Cerebellar cortex (tissue), 1 donor: ENCODE measurements around the gene COL23A1.
"Not testable (repeated sequence)": the region's sequence is repeated elsewhere in the genome, so short reads cannot be mapped to it uniquely, and the experiment has no call there.

Experiments used
- DNase-seq: peaks from one replicate; pipeline ENCODE4 v3.0.0-alpha.2; 2015; ENCODE audit warnings: low spot score

COL23A1 gene

GRCh38 chr5:178237431-178238312 is 352.5 kb downstream of the COL23A1 start:
- DNase-seq: no peak

GRCh38 chr5:178236679-178237078 is 353.5 kb downstream of the COL23A1 start:
- DNase-seq: no peak

- DNase-seq: no peak
Observed at GRCh38 chr5:178236126-178236525, 354.1 kb downstream of the COL23A1 start.

- DNase-seq: no peak
Observed at GRCh38 chr5:178235588-178235974, 354.6 kb downstream of the COL23A1 start.

GRCh38 chr5:178234750-178235587 is 355.2 kb downstream of the COL23A1 start:
- peak; percentile 77 for DNase-seq

- no peak for DNase-seq
Observed at GRCh38 chr5:178234121-178234749, 356.0 kb downstream of the COL23A1 start.

GRCh38 chr5:178232920-178233429 is 357.2 kb downstream of the COL23A1 start:
- DNase-seq: no peak

- peak; percentile 63 for DNase-seq
Observed at GRCh38 chr5:178232124-178232919, 357.9 kb downstream of the COL23A1 start, which contains the start of gene PHYKPL. Gene PHYKPL, minus strand, starts transcription at chr5:178232802. Its CDS starts 252 bp downstream, at chr5:178232550.

- no peak for DNase-seq
Observed at GRCh38 chr5:178231539-178232123, 358.6 kb downstream of the COL23A1 start.

GRCh38 chr5:178230879-178231538 is 359.2 kb downstream of the COL23A1 start:
- no peak for DNase-seq

GRCh38 chr5:178229861-178230260 is 360.3 kb downstream of the COL23A1 start:
- no peak for DNase-seq

GRCh38 chr5:178229111-178229510 is 361.1 kb downstream of the COL23A1 start:
- not testable (repeated sequence) for DNase-seq

GRCh38 chr5:178228609-178229008 is 361.6 kb downstream of the COL23A1 start:
- no peak for DNase-seq

- no peak for DNase-seq
Observed at GRCh38 chr5:178227929-178228328, 362.3 kb downstream of the COL23A1 start.

GRCh38 chr5:178227138-178227659 is 363.0 kb downstream of the COL23A1 start:
- DNase-seq: no peak

GRCh38 chr5:178225174-178225573 is 365.0 kb downstream of the COL23A1 start:
- DNase-seq: no peak

GRCh38 chr5:178224403-178224802 is 365.8 kb downstream of the COL23A1 start:
- DNase-seq: no peak

- DNase-seq: no peak
Observed at GRCh38 chr5:178223828-178224335, 366.3 kb downstream of the COL23A1 start.

GRCh38 chr5:178223196-178223773 is 366.9 kb downstream of the COL23A1 start:
- no peak for DNase-seq
